ENCODE results near the gene NXPH2.

The NXPH2 gene

GRCh38 chr2:138732651-138733050 is 47.5 kb downstream of the NXPH2 start:
- H3K36me3 ChIP-seq (replicated peaks): no peaks in the 10 kb centered on the region
- no peak for DNase-seq
- H3K27ac ChIP-seq: no peak overlapping the region
- no peak for TF ChIP-seq CTCF (IDR thresholded peaks at IDR 0.05; ENCODE audit: low read depth, low read length, missing control alignments)
- no peak overlapping the region for H3K4me3 ChIP-seq (ENCODE audit: low read depth, low read length)
- no peaks in the 10 kb centered on the region for H3K27me3 ChIP-seq (replicated peaks)
- in situ Hi-C loops (cut with HindIII; ENCODE audit: low pct_ligation_motif_present, low sequenced_read_pairs): no loop called here

- H3K36me3 ChIP-seq (replicated peaks): no peaks in the 10 kb centered on the region
- no peak overlapping the region for H3K4me3 ChIP-seq (ENCODE audit: low read depth, low read length)
- no peaks in the 10 kb centered on the region for H3K27me3 ChIP-seq (replicated peaks)
- no peak for DNase-seq
- no peak overlapping the region for H3K27ac ChIP-seq
- in situ Hi-C loops (cut with HindIII; ENCODE audit: low pct_ligation_motif_present, low sequenced_read_pairs): no loop called here
- no peak for TF ChIP-seq CTCF (IDR thresholded peaks at IDR 0.05; ENCODE audit: low read depth, low read length, missing control alignments)
These were observed 49.6 kb downstream of the NXPH2 start for GRCh38 chr2:138730497-138731030.

- Histone ChIP-seq H3K27me3 (replicated peaks) (no peaks in the 10 kb centered on the region), H3K4me3 (ENCODE audit: low read depth, low read length) (no peak overlapping the region), H3K36me3 (replicated peaks) (no peaks in the 10 kb centered on the region), H3K27ac (no peak overlapping the region)
- in situ Hi-C loops (cut with HindIII; ENCODE audit: low pct_ligation_motif_present, low sequenced_read_pairs): no loop called here
- no peak for DNase-seq
- TF ChIP-seq CTCF (IDR thresholded peaks at IDR 0.05; ENCODE audit: low read depth, low read length, missing control alignments): no peak
These were observed 52.2 kb downstream of the NXPH2 start for GRCh38 chr2:138727956-138728355.

- no peak for DNase-seq
- TF ChIP-seq CTCF (IDR thresholded peaks at IDR 0.05; ENCODE audit: low read depth, low read length, missing control alignments): no peak
- Histone ChIP-seq H3K36me3 (replicated peaks) (no peaks in the 10 kb centered on the region), H3K27me3 (replicated peaks) (no peaks in the 10 kb centered on the region), H3K27ac (no peak overlapping the region), H3K4me3 (ENCODE audit: low read depth, low read length) (no peak overlapping the region)
- in situ Hi-C loops (cut with HindIII; ENCODE audit: low pct_ligation_motif_present, low sequenced_read_pairs): no loop called here
These were observed 53.5 kb downstream of the NXPH2 start for GRCh38 chr2:138726681-138727080.

GRCh38 chr2:138724729-138725459 is 55.3 kb downstream of the NXPH2 start:
- DNase-seq: no peak
- in situ Hi-C loops (cut with HindIII; ENCODE audit: low pct_ligation_motif_present, low sequenced_read_pairs): no loop called here
- no peak overlapping the region for H3K4me3 ChIP-seq (ENCODE audit: low read depth, low read length)
- no peak overlapping the region for H3K27ac ChIP-seq
- no peak for TF ChIP-seq CTCF (IDR thresholded peaks at IDR 0.05; ENCODE audit: low read depth, low read length, missing control alignments)
- H3K27me3 ChIP-seq (replicated peaks): no peaks in the 10 kb centered on the region
- H3K36me3 ChIP-seq (replicated peaks): no peaks in the 10 kb centered on the region

GRCh38 chr2:138724327-138724726 is 55.9 kb downstream of the NXPH2 start:
- in situ Hi-C loops (cut with HindIII; ENCODE audit: low pct_ligation_motif_present, low sequenced_read_pairs): no loop called here
- DNase-seq: no peak
- no peak overlapping the region for H3K27ac ChIP-seq
- no peaks in the 10 kb centered on the region for H3K27me3 ChIP-seq (replicated peaks)
- no peaks in the 10 kb centered on the region for H3K36me3 ChIP-seq (replicated peaks)
- TF ChIP-seq CTCF (IDR thresholded peaks at IDR 0.05; ENCODE audit: low read depth, low read length, missing control alignments): no peak
- no peak overlapping the region for H3K4me3 ChIP-seq (ENCODE audit: low read depth, low read length)

All from brain microvascular endothelial cell (primary cell).